Type B pancreatic cell (in vitro differentiated cells): ENCODE results near the gene SYTL1. TPM values are rescaled to one million over a fixed set of nuclear protein-coding genes. Genes with fewer than 3 reads are reported as not detected.
A peak's percentile ranks its signal among the peaks of the same experiment; 100 is the strongest.

ENCODE experiments used
- DNase-seq: peaks from one replicate; pipeline ENCODE4 v3.0.0; 2021; ENCODE audit warnings: mixed read lengths; ENCODE audit not compliant: unreplicated experiment; ENCODE audit errors: extremely low spot score
- H3K27ac Mint-ChIP-seq: 2 replicates; pipeline ENCODE4 v1.8.0; 2021; ENCODE audit warnings: mild to moderate bottlenecking, mixed read lengths
- H3K27me3 Mint-ChIP-seq: 2 replicates; pipeline ENCODE4 v1.8.0; 2021; ENCODE audit warnings: mixed read lengths
- H3K36me3 Mint-ChIP-seq: 2 replicates; pipeline ENCODE4 v1.8.0; 2021; ENCODE audit warnings: mixed read lengths
- H3K4me1 Mint-ChIP-seq: one replicate; pipeline ENCODE4 v1.8.0; 2021; ENCODE audit warnings: mixed read lengths; ENCODE audit not compliant: unreplicated experiment
- H3K4me3 Mint-ChIP-seq: 2 replicates; pipeline ENCODE4 v1.8.0; 2021; ENCODE audit warnings: mild to moderate bottlenecking, mixed read lengths
- H3K9me3 Mint-ChIP-seq: 2 replicates; pipeline ENCODE4 v1.8.0; 2021; ENCODE audit warnings: mixed read lengths
- CTCF ChIP-seq: fragments of 200-600 bp; sonication (generic); conservative IDR thresholded peaks from 2 replicates; pipeline ENCODE4 v1.5.0; 2021; ENCODE audit warnings: antibody characterized with exemption, mild to moderate bottlenecking
- total RNA-seq: library from RNA; stranded (reverse); gene quantifications from 2 replicates; pipeline ENCODE4 v1.2.1, GENCODE V29; 2021; ENCODE audit warnings: low replicate concordance

SYTL1 gene
- total RNA-seq, 1 donor from 2014 or later, result 37.2 TPM

- peak; percentile 99 for DNase-seq
- H3K4me1 Mint-ChIP-seq, result peaks cover 36% of the 10 kb centered on the region
- no peaks in the 10 kb centered on the region for H3K27me3 Mint-ChIP-seq
- no peaks in the 10 kb centered on the region for H3K9me3 Mint-ChIP-seq
- peak within 1 kb of the TSS; percentile 96 for H3K4me3 Mint-ChIP-seq
- peak within 1 kb of the TSS; percentile 93 for H3K27ac Mint-ChIP-seq
- TF ChIP-seq CTCF, result peak; percentile 25
- no peaks in the 10 kb centered on the region for H3K36me3 Mint-ChIP-seq
Observed at GRCh38 chr1:27321813-27322568, 19.8 kb upstream of the SYTL1 start, which contains the start of gene TMEM222. Gene TMEM222 (plus strand): TSS chr1:27322163. CDS start chr1:27322198, 35 bp downstream.

GRCh38 chr1:27322569-27323240 is 19.1 kb upstream of the SYTL1 start:
- Mint-ChIP-seq H3K9me3 (no peaks in the 10 kb centered on the region), H3K27me3 (no peaks in the 10 kb centered on the region), H3K4me3 (peak overlapping the region; percentile 96), H3K27ac (peak overlapping the region; percentile 93), H3K36me3 (no peaks in the 10 kb centered on the region), H3K4me1 (peaks cover 37% of the 10 kb centered on the region)
- no peak for TF ChIP-seq CTCF
- no peak for DNase-seq

- H3K27me3 Mint-ChIP-seq, result no peaks in the 10 kb centered on the region
- no peaks in the 10 kb centered on the region for H3K36me3 Mint-ChIP-seq
- TF ChIP-seq CTCF, result no peak
- H3K4me3 Mint-ChIP-seq, result no peak overlapping the region
- no peak for DNase-seq
- no peaks in the 10 kb centered on the region for H3K9me3 Mint-ChIP-seq
- no peak overlapping the region for H3K27ac Mint-ChIP-seq
- peaks cover 20% of the 10 kb centered on the region for H3K4me1 Mint-ChIP-seq
Observed at GRCh38 chr1:27325286-27325685, 16.5 kb upstream of the SYTL1 start.

GRCh38 chr1:27327964-27328363 is 13.9 kb upstream of the SYTL1 start:
- Mint-ChIP-seq H3K27me3 (no peaks in the 10 kb centered on the region), H3K36me3 (peaks cover 1% of the 10 kb centered on the region), H3K4me3 (no peak overlapping the region), H3K4me1 (peaks cover 16% of the 10 kb centered on the region), H3K9me3 (no peaks in the 10 kb centered on the region), H3K27ac (no peak overlapping the region)
- DNase-seq, result no peak
- TF ChIP-seq CTCF, result no peak

- no peak for DNase-seq
- Mint-ChIP-seq H3K27ac (no peak overlapping the region), H3K4me1 (peaks cover 7% of the 10 kb centered on the region), H3K27me3 (no peaks in the 10 kb centered on the region), H3K9me3 (no peaks in the 10 kb centered on the region), H3K36me3 (peaks cover 9% of the 10 kb centered on the region), H3K4me3 (no peak overlapping the region)
- TF ChIP-seq CTCF, result no peak
Observed at GRCh38 chr1:27330786-27331185, 11.0 kb upstream of the SYTL1 start.
